HG02642 (cell line): ENCODE data around the gene NSD2.
A peak's percentile ranks its signal among the peaks of the same experiment; 100 is the strongest.
"Not testable (repeated sequence)": the region's sequence is repeated elsewhere in the genome, so short reads cannot be mapped to it uniquely, and the experiment has no call there.

Experiments
- ATAC-seq: cut with Tn5 transposase; IDR thresholded peaks from one replicate; pipeline ENCODE4 v1.9.1; 2021; ENCODE audit warnings: mild to moderate bottlenecking; ENCODE audit not compliant: unreplicated experiment, poor library complexity

Gene NSD2

GRCh38 chr4:1993718-1994516 lies 122.7 kb downstream of the NSD2 start:
- not testable (repeated sequence) for ATAC-seq

GRCh38 chr4:1994938-1995337 lies 123.7 kb downstream of the NSD2 start:
- no peak for ATAC-seq

- no peak for ATAC-seq
Measured at GRCh38 chr4:1996866-1997611, 125.8 kb downstream of the NSD2 start.

GRCh38 chr4:1997712-1998111 lies 126.5 kb downstream of the NSD2 start:
- no peak for ATAC-seq

- no peak for ATAC-seq
Measured at GRCh38 chr4:1998296-1998695, 127.1 kb downstream of the NSD2 start.

GRCh38 chr4:1999308-1999707 lies 128.1 kb downstream of the NSD2 start:
- ATAC-seq = not testable (repeated sequence)

GRCh38 chr4:2003361-2003760 lies 132.2 kb downstream of the NSD2 start:
- not testable (repeated sequence) for ATAC-seq

- no peak for ATAC-seq
Measured at GRCh38 chr4:2006367-2006766, 135.2 kb downstream of the NSD2 start.

GRCh38 chr4:2006956-2007653 lies 135.9 kb downstream of the NSD2 start:
- ATAC-seq = no peak

- no peak for ATAC-seq
Measured at GRCh38 chr4:2007804-2008670, 136.8 kb downstream of the NSD2 start.

GRCh38 chr4:2008671-2008920 lies 137.4 kb downstream of the NSD2 start:
- no peak for ATAC-seq

GRCh38 chr4:2008921-2009650 lies 137.9 kb downstream of the NSD2 start, which contains the start of gene NELFA:
Gene NELFA (minus strand): TSS chr4:2008974. CDS start chr4:2008959, 15 bp downstream.
- peak; percentile 86 for ATAC-seq

GRCh38 chr4:2009651-2010233 lies 138.5 kb downstream of the NSD2 start:
- peak; percentile 4 for ATAC-seq

- ATAC-seq = no peak
Measured at GRCh38 chr4:2011583-2011982, 140.4 kb downstream of the NSD2 start.

- no peak for ATAC-seq
Measured at GRCh38 chr4:2015008-2015407, 143.8 kb downstream of the NSD2 start.

- ATAC-seq = not testable (repeated sequence)
Measured at GRCh38 chr4:2021358-2022018, 150.3 kb downstream of the NSD2 start.

GRCh38 chr4:2024683-2025082 lies 153.5 kb downstream of the NSD2 start:
- ATAC-seq = no peak

GRCh38 chr4:2025817-2026216 lies 154.6 kb downstream of the NSD2 start:
- ATAC-seq = no peak

- not testable (repeated sequence) for ATAC-seq
Measured at GRCh38 chr4:2027120-2027519, 155.9 kb downstream of the NSD2 start.
